Stomach smooth muscle (tissue), 2 donors: ENCODE data around the gene GALNT7.
A peak's percentile ranks its signal among the peaks of the same experiment; 100 is the strongest.

Source experiments
- H3K27ac ChIP-seq: one replicate; pipeline ENCODE4 v1.7.0; 2013; ENCODE audit warnings: mild to moderate bottlenecking, low read length, inconsistent platforms
- H3K27me3 ChIP-seq, 2 donors: one replicate each; pipeline ENCODE4 v1.7.0; 2013; ENCODE audit warnings: low read length in 2 of 2; ENCODE audit not compliant: insufficient read depth in 2 of 2, control insufficient read depth in 1 of 2
- H3K36me3 ChIP-seq, 2 donors: one replicate each; pipeline ENCODE4 v1.7.0; 2013; ENCODE audit warnings: low read length in 2 of 2; ENCODE audit not compliant: control insufficient read depth in 2 of 2, insufficient read depth in 2 of 2
- H3K4me1 ChIP-seq: one replicate; pipeline ENCODE4 v1.7.0; 2013; ENCODE audit warnings: low read length; ENCODE audit not compliant: control insufficient read depth, insufficient read depth
- H3K4me3 ChIP-seq, 2 donors: one replicate each; pipeline ENCODE4 v1.7.0; 2013; ENCODE audit warnings: low read length in 2 of 2
- H3K9ac ChIP-seq, 2 donors: one replicate each; pipeline ENCODE4 v1.7.0; 2013; ENCODE audit warnings: low read length in 2 of 2, mild to moderate bottlenecking in 1 of 2
- H3K9me3 ChIP-seq, 2 donors: one replicate each; pipeline ENCODE4 v1.7.0; 2013; ENCODE audit warnings: low read length in 2 of 2; ENCODE audit not compliant: control insufficient read depth in 2 of 2
- donor health status: healthy.
- donor health status: Pancreatic carcinoma.

The GALNT7 gene

GRCh38 chr4:173277340-173277739 lies 108.7 kb downstream of the GALNT7 start:
- no peaks in the 10 kb centered on the region for H3K4me1 ChIP-seq
- H3K27ac ChIP-seq: no peak overlapping the region
- no peaks in the 10 kb centered on the region for H3K36me3 ChIP-seq
- no peak overlapping the region for H3K9ac ChIP-seq
- no peaks in the 10 kb centered on the region for H3K9me3 ChIP-seq
- no peak overlapping the region for H3K4me3 ChIP-seq
- H3K27me3 ChIP-seq: no peaks in the 10 kb centered on the region

GRCh38 chr4:173280998-173281397 lies 112.4 kb downstream of the GALNT7 start:
- H3K27ac ChIP-seq: no peak overlapping the region
- no peaks in the 10 kb centered on the region for H3K4me1 ChIP-seq
- no peak overlapping the region for H3K9ac ChIP-seq
- no peaks in the 10 kb centered on the region for H3K27me3 ChIP-seq
- no peaks in the 10 kb centered on the region for H3K9me3 ChIP-seq
- no peaks in the 10 kb centered on the region for H3K36me3 ChIP-seq
- H3K4me3 ChIP-seq: no peak overlapping the region

- H3K27me3 ChIP-seq: no peaks in the 10 kb centered on the region
- H3K27ac ChIP-seq: no peak overlapping the region
- no peaks in the 10 kb centered on the region for H3K9me3 ChIP-seq
- H3K4me3 ChIP-seq: peak overlapping the region; percentile 7 to 44
- H3K4me1 ChIP-seq: no peaks in the 10 kb centered on the region
- H3K36me3 ChIP-seq: no peaks in the 10 kb centered on the region
- H3K9ac ChIP-seq: no peak overlapping the region
Measured at GRCh38 chr4:173281406-173282255, 113.0 kb downstream of the GALNT7 start.

- Histone ChIP-seq H3K9ac (no peak overlapping the region), H3K9me3 (no peaks in the 10 kb centered on the region), H3K4me1 (no peaks in the 10 kb centered on the region), H3K36me3 (no peaks in the 10 kb centered on the region), H3K27ac (no peak overlapping the region), H3K4me3 (peak overlapping the region in 1 of 2 donors; percentile 44), H3K27me3 (no peaks in the 10 kb centered on the region)
Measured at GRCh38 chr4:173282256-173282562, 113.6 kb downstream of the GALNT7 start.

DNA sequence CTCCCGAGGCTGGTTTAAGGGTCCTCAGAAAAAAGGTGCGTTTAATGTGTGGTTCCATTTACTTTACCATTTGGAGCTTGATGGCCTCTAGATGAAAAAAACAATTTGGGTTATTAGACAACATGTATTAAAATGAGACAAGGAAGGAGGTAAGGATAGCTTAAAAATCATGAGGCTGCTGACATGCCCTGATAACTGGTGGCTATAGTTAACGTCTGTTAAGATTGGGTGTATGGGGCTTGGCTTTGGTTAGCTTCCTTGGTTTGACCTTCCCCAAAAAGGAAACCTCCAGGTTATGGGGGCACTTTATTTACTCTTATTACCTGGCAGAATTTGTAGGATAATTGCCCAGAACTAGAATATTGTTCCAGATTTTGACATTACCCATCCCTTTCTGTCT lies 114.0 kb downstream of the GALNT7 start:
- H3K36me3 ChIP-seq: no peaks in the 10 kb centered on the region
- no peaks in the 10 kb centered on the region for H3K27me3 ChIP-seq
- H3K4me3 ChIP-seq: peak overlapping the region in 1 of 2 donors; percentile 44
- no peak overlapping the region for H3K27ac ChIP-seq
- H3K9me3 ChIP-seq: no peaks in the 10 kb centered on the region
- no peak overlapping the region for H3K9ac ChIP-seq
- no peaks in the 10 kb centered on the region for H3K4me1 ChIP-seq

DNA sequence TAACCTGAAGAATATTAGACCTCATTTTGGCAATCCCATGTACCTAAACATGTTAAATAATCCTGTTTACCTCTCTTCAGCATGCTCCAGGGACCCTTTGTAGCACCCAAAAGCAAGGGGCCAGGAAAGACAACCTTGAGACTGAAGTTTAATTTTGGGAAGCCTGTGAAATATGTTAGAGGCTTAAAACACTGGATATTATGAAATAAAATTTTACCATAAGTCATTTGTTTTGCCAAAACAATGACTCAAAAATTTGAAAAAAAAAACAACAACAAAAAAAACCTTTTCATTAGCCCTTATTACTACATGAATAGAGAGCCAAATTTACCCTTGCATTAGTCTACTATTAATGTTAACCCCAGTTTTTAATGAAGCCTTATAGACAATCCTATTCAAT lies 115.9 kb downstream of the GALNT7 start:
- no peak overlapping the region for H3K27ac ChIP-seq
- no peaks in the 10 kb centered on the region for H3K4me1 ChIP-seq
- H3K36me3 ChIP-seq: no peaks in the 10 kb centered on the region
- H3K27me3 ChIP-seq: no peaks in the 10 kb centered on the region
- no peak overlapping the region for H3K9ac ChIP-seq
- H3K4me3 ChIP-seq: no peak overlapping the region
- H3K9me3 ChIP-seq: no peaks in the 10 kb centered on the region

GRCh38 chr4:173287486-173287885 lies 118.9 kb downstream of the GALNT7 start:
- no peak overlapping the region for H3K4me3 ChIP-seq
- H3K4me1 ChIP-seq: no peaks in the 10 kb centered on the region
- no peak overlapping the region for H3K27ac ChIP-seq
- no peaks in the 10 kb centered on the region for H3K36me3 ChIP-seq
- no peak overlapping the region for H3K9ac ChIP-seq
- H3K9me3 ChIP-seq: no peaks in the 10 kb centered on the region
- H3K27me3 ChIP-seq: no peaks in the 10 kb centered on the region

DNA sequence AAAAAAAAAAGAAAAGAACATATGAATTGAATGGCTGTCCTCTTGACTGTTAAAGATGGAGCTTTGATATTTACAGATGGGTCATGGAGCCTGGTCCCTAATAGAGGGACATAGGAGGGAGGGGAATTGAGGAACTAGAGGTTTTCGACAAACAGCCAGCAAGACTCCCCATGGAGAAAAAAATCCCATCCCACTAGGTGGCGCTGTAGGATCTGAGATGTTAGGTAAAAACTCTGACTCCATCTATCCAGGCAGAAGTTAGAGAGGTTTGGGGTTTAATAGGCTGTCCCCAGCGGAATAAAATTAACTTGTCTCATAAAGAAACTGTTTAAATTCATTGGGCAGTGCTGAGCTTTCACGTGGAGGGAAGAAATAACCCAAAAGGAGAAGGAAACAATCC lies 119.7 kb downstream of the GALNT7 start:
- no peaks in the 10 kb centered on the region for H3K4me1 ChIP-seq
- no peaks in the 10 kb centered on the region for H3K36me3 ChIP-seq
- no peak overlapping the region for H3K4me3 ChIP-seq
- no peaks in the 10 kb centered on the region for H3K9me3 ChIP-seq
- H3K9ac ChIP-seq: no peak overlapping the region
- H3K27ac ChIP-seq: no peak overlapping the region
- no peaks in the 10 kb centered on the region for H3K27me3 ChIP-seq

DNA sequence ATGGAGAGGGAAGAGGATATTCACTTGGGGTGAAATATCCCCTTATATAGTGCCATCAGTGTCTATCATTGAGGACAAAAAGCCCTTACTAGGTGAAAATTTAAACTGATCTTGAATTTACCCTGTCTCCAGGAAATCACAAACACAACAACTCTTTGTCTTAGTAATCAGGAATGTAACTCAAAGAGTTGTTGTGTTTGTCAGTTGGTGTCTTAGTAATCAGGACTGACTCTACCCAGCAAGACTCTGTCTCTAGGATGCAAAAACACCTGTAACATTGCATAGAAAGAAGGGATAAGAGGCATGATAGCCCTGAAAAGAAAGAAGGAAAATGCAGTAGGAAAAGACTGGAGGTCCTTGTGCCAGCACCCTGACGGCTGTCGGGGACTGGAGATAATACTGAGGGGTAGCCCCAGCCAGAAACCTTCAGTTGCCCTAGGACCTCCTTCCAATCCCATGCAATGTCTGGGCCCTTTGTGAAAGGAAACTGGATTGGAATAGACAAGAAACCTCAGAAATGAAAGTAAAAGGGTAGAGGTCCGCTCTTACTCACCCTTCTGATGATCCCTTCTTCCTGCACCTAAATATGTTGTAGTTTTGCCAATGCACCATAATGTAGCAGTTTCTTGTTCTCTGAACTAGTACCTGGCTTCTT lies 120.2 kb downstream of the GALNT7 start:
- Histone ChIP-seq H3K36me3 (no peaks in the 10 kb centered on the region), H3K9me3 (no peaks in the 10 kb centered on the region), H3K27me3 (no peaks in the 10 kb centered on the region), H3K9ac (no peak overlapping the region), H3K4me1 (no peaks in the 10 kb centered on the region), H3K4me3 (peak overlapping the region in 1 of 2 donors; percentile 15), H3K27ac (no peak overlapping the region)

DNA sequence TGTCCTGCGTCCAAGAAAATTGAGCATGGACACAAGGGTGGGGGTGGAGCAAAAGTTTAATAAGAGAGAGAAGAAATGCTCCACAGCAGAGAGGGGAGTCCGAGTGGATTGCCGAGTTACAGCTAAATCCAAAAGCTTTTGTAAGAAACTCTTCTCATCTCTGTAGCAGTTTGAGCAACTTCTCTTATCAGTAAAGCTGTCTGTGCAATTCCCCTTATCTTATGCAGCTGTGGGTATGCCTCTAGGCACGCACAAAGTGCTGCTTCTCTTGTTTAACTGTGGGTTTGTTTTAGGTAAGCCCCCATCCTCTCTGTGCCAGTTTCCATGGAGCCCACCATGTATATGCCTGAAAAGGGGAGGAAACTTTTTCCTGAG lies 120.7 kb downstream of the GALNT7 start:
- no peaks in the 10 kb centered on the region for H3K27me3 ChIP-seq
- no peaks in the 10 kb centered on the region for H3K4me1 ChIP-seq
- H3K4me3 ChIP-seq: peak overlapping the region in 1 of 2 donors; percentile 15
- H3K9me3 ChIP-seq: no peaks in the 10 kb centered on the region
- no peaks in the 10 kb centered on the region for H3K36me3 ChIP-seq
- no peak overlapping the region for H3K27ac ChIP-seq
- no peak overlapping the region for H3K9ac ChIP-seq

GRCh38 chr4:173291899-173292298 lies 123.3 kb downstream of the GALNT7 start:
- Histone ChIP-seq H3K27me3 (no peaks in the 10 kb centered on the region), H3K36me3 (no peaks in the 10 kb centered on the region), H3K9ac (no peak overlapping the region), H3K27ac (no peak overlapping the region), H3K4me1 (no peaks in the 10 kb centered on the region), H3K4me3 (no peak overlapping the region), H3K9me3 (no peaks in the 10 kb centered on the region)
